Measurements from ENCODE around the gene C12orf60.
A peak's percentile ranks its signal among the peaks of the same experiment; 100 is the strongest.

The C12orf60 gene

GRCh38 chr12:14836336-14837210, 33.1 kb downstream of the C12orf60 start:
- DNase-seq: no peak

GRCh38 chr12:14839262-14839661, 35.8 kb downstream of the C12orf60 start:
- DNase-seq: no peak

- no peak for DNase-seq
These were observed 37.1 kb downstream of the C12orf60 start for GRCh38 chr12:14840616-14841015.

GRCh38 chr12:14841761-14842160, 38.3 kb downstream of the C12orf60 start:
- DNase-seq: no peak

- DNase-seq: no peak
These were observed 38.8 kb downstream of the C12orf60 start for GRCh38 chr12:14842315-14842714.

GRCh38 chr12:14843425-14843887, 40.0 kb downstream of the C12orf60 start, which contains the start of gene ART4:
Gene ART4, minus strand, starts transcription at chr12:14843526. Its CDS starts 413 bp downstream, at chr12:14843113.
- DNase-seq: no peak

- no peak for DNase-seq
These were observed 40.9 kb downstream of the C12orf60 start for GRCh38 chr12:14844401-14844800.

- DNase-seq: peak; percentile 56
These were observed 41.9 kb downstream of the C12orf60 start for GRCh38 chr12:14845350-14845750.

GRCh38 chr12:14846042-14846587, 42.6 kb downstream of the C12orf60 start:
- no peak for DNase-seq

GRCh38 chr12:14846876-14847580, 43.6 kb downstream of the C12orf60 start:
- no peak for DNase-seq

- DNase-seq: no peak
These were observed 46.2 kb downstream of the C12orf60 start for GRCh38 chr12:14849661-14850060.

GRCh38 chr12:14850929-14851663, 47.6 kb downstream of the C12orf60 start:
- no peak for DNase-seq

- DNase-seq: no peak
These were observed 49.4 kb downstream of the C12orf60 start for GRCh38 chr12:14852880-14853279.

- DNase-seq: no peak
These were observed 50.5 kb downstream of the C12orf60 start for GRCh38 chr12:14853961-14854360.

- DNase-seq: no peak
These were observed 51.2 kb downstream of the C12orf60 start for GRCh38 chr12:14854586-14855183.

GRCh38 chr12:14858513-14858912, 55.0 kb downstream of the C12orf60 start:
- DNase-seq: no peak

GRCh38 chr12:14860490-14860889, 57.0 kb downstream of the C12orf60 start:
- no peak for DNase-seq

GRCh38 chr12:14868916-14869506, 65.5 kb downstream of the C12orf60 start:
- DNase-seq: no peak

GRCh38 chr12:14871247-14871646, 67.8 kb downstream of the C12orf60 start:
- DNase-seq: no peak

- no peak for DNase-seq
These were observed 68.4 kb downstream of the C12orf60 start for GRCh38 chr12:14871886-14872285.

GRCh38 chr12:14873440-14874185, 70.1 kb downstream of the C12orf60 start:
- DNase-seq: no peak
